Stimulated activated naive CD4-positive, alpha-beta T cell (primary cell): Measurements from ENCODE around the gene CCDC60.

ENCODE experiments used
- DNase-seq, 6 experiments: peaks; one replicate each; lab custom pipeline; 2025; lab: John Stamatoyannopoulos, UW

The CCDC60 gene

DNA sequence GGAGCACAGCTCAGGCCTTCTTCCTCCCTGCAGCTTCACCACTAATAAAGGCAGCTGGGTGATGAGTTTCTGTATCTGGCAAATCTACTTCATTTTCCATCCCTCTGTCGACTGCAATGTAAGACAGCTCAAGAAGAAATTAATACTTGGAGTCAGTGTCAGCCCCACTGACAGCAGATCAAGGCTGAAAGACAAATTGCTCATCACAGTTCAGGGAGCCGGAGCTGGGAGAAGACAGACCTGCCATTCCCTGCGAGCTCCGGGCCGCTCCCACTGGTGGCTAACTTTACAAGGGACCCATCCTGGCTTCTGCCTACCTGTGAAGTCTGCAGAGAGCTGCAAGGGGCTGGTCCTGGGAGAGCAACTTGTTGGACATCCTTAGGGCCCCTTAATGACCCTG lies 49.8 kb downstream of the CCDC60 start:
- no peak for DNase-seq

DNA sequence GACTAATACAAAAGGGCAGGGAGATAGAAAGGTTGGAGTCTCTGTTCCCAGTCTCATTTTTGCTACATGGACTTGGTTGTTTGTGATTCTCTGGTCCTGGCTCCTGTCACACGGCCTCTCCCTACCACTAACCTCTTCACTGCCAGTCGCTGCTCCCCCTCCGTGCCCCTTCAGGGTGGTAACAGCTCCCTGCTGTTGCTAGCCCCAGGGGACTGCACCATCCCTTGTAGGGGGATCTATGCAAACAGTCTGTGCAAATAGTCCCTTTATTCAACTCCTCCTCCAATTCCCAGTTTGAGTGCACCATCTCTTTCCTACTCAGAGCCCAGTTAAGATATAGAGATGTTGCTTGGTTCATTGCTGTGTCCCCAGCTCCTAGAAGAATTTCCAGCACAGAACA lies 51.1 kb downstream of the CCDC60 start:
- no peak for DNase-seq

- no peak for DNase-seq
Measured at GRCh38 chr12:119389687-119390086, 55.2 kb downstream of the CCDC60 start.

GRCh38 chr12:119391673-119392072 lies 57.1 kb downstream of the CCDC60 start:
- no peak for DNase-seq

GRCh38 chr12:119393677-119394076 lies 59.1 kb downstream of the CCDC60 start:
- no peak for DNase-seq

GRCh38 chr12:119397540-119397939 lies 63.0 kb downstream of the CCDC60 start:
- DNase-seq = no peak

GRCh38 chr12:119398190-119398589 lies 63.7 kb downstream of the CCDC60 start:
- no peak for DNase-seq

- DNase-seq = no peak
Measured at GRCh38 chr12:119399301-119399700, 64.8 kb downstream of the CCDC60 start.

DNA sequence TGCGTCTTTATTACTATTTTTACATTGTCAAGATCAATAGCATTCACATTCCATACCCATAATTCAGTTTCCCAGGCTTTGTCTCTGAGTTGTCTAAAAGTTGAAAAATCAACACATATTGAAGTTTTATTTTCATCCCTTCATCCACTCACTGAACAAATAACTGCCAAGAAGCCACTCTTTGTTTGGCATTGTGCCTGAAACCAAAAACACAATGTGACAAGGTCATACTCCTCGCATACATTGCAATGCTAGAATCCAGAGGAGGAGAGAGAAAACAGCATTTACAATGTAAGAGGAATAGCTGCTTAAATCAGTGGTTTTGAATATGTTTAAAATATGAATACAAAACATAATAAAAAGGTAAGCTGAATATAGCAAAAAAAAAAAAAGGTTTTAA lies 71.8 kb downstream of the CCDC60 start:
- no peak for DNase-seq

- DNase-seq = no peak
Measured at GRCh38 chr12:119406811-119407210, 72.3 kb downstream of the CCDC60 start.

GRCh38 chr12:119409043-119409442 lies 74.5 kb downstream of the CCDC60 start:
- no peak for DNase-seq

DNA sequence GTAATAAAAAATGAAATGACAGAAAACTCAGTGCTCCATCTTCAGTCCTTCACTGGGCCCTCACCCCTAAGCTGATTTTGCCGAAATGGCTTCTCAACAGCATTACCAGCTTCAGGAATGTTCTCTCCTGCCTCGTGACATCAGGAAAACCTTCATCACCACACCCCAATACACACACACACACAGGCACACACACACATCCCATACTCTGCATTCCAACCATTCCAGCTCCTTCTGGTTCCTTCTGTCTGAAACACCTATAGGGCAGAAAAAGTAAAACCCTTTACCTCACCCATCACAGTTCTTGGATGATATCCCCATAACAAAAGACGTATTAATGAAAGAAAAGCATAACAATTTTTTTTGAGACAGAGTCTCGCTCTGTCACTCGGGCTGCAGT lies 75.9 kb downstream of the CCDC60 start:
- DNase-seq = no peak

DNA sequence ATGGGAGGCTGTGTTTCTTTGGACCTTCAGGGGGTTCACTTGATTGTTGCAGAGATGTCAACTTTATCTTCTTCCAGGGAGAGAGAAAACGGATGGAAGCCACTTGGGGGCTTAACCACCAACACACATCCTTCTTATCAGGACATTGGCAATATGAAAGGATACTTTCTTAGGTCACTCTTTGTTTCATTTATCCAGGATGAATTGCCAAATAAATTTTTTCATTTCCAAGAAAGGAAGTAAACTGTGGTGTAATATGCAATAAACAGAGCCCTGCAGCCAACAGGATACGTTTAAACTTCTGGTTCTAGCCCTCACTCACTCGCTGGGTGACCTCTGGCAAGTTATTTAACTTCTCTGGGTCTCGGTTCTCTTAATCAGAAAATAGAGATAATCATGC lies 77.8 kb downstream of the CCDC60 start:
- no peak for DNase-seq

DNA sequence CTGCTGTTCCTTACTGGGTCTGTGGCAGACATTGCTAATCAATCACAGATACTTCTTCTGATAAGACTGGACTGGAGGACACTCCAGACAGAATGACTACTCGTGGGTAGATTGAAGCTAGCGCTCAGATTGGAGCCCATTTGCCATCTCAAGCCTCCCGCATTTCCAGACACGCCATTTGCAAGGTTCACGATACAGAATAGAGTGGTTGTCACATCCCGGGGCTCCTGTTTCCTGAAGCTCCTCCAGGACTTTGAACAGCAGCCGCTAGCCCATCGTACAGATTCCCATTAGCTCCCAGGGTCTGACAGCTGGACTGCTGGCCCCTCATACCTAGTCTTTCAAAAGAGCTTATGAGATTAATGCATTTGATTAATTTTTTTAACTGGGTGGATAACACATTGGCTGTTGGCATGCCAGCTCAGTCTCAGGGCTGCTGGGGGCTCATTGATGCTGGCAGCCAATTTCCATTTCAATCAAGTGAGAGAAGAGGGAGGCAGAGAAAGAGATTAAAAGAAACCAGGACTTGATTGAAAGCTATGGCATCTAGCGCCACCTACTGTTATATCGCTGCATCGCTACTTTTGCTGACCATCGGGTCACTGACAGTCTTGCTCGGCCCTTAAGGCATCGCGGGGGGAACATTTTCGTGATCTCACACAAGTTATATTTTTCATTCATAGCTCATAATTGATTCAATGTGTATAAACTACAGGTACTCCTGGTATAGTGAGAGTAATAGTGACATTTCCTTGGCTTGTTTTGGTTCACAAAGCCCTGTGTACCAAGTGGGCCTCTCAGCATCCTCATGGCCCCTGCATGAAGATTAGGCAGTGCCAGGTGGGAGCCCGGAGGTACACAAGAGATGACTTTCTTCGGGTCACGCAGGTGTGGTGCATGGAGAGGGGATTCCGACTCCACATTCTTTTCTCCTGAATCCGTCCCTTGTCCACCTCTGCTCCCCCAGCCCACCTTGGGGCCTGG lies 78.6 kb downstream of the CCDC60 start:
- no peak for DNase-seq

- no peak for DNase-seq
Measured at GRCh38 chr12:119415714-119416113, 81.2 kb downstream of the CCDC60 start.

GRCh38 chr12:119417440-119417839 lies 82.9 kb downstream of the CCDC60 start:
- DNase-seq = no peak

DNA sequence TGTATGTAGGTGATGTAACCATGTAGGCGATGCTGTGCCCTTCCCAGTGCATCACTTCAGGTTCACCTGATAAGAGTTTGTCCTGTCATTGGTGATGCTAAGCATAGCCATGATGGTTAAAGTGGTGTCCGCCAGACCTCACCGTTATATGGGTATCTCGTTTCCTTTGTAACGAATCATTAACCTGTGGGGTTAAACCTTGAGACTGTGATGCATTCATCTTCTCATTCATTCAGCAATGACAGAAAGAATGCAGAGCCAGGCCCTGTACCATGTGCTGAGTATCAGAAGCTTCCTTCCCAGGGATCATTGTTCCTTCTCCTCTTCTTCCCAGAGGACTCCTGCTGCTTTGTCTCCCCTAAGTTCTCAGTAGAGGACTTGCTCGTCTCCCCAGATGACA lies 84.9 kb downstream of the CCDC60 start:
- no peak for DNase-seq

DNA sequence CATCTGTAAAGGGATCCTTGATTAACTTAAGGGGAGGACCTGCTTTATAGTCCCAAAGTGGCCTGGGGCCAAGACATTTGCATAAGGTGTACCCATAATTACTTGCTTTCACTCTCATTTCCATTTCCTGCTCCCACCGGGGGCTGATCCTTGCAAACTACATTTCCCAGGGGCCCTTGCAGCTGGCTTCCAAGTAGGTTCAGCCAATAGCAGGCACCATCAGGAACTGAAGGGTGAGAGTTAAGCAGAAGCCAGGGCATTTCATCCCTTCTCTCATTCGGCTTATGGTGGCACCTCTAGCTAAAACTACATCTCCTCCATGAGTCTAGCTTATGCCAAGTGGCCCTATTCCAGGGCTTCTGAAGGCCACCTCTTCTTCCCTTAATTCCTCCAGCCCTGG lies 88.8 kb downstream of the CCDC60 start:
- no peak for DNase-seq

DNA sequence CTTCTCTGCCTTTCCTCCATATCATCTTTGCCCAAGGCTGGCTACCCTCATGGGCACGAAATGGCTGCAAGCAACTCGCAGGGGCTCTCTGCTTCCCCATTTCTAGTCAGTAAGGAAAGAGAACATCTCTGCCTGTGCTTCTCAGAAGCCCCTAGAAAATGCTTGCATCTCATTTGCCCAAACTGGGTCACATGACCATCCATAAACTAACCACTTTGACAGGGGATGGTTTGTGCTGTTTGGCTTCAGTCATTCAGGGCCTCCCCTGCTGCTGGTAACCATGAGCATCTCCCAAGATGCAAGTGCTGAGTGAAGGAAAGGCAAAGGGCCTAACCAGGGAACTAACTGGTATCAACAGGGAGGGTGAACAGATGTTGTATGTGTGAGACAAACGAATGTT lies 91.1 kb downstream of the CCDC60 start:
- no peak for DNase-seq

DNA sequence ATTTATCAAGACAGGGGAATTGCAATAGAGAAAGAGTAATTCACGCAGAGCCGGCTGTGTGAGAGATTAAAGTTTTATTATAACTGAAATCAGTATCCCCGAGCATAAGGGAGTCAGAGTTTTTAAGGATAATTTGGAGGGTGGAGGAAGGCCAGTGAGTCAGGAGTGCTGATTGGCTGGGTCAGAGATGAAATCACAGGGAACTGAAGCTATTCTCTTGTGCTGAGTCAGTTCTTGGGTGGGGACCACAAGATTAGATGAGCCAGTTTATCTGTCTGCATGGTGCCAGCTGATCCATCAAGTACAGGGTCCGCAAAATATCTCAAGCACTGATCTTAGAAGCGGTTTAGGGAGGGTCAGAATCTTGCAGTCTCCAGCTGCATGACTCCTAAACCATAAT lies 96.6 kb downstream of the CCDC60 start:
- no peak for DNase-seq

DNA sequence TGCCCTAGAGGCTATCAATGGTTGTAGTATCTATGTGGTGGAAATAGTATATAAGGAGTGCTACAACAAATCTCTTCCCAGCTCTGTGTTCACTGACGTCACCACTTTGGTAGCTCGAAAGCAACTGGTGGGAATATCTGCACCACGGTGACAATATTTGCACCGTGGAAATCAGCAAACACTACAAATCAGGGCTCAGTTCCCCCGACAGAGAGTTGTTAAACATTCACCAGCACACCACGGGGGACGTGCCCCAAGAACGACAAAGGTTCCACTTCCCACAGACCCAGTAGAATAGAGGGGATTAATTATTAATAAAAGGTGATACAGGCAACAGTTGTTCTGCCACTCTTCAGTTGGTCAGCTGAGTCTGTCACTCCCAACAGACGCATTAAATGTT lies 98.4 kb downstream of the CCDC60 start:
- DNase-seq = no peak

DNA sequence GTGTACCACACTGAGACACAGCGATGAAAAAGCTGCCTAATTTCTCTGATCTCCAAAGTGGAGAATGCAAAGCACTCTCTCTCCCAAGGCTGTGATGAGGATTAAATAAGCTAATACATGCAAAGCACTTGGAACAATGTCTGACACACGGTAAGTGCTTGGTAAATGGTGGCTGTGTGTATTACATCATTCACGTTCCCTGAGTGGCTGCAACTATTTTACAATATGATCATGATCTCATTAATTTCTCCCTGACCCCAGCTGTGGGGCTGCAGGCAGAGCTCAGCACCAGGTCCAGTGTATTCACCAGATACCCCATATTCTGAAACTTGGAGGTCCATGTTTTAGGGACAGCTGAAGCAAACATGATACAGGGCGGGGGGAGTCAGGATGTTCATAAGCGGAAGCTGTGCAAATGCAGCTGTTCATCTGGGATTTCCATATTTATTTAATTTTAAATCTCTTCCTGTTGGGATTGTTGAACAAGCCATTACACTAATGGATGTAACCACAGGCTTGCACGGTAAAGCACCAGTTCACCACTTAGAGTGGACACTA lies 106.4 kb downstream of the CCDC60 start:
- no peak for DNase-seq

DNA sequence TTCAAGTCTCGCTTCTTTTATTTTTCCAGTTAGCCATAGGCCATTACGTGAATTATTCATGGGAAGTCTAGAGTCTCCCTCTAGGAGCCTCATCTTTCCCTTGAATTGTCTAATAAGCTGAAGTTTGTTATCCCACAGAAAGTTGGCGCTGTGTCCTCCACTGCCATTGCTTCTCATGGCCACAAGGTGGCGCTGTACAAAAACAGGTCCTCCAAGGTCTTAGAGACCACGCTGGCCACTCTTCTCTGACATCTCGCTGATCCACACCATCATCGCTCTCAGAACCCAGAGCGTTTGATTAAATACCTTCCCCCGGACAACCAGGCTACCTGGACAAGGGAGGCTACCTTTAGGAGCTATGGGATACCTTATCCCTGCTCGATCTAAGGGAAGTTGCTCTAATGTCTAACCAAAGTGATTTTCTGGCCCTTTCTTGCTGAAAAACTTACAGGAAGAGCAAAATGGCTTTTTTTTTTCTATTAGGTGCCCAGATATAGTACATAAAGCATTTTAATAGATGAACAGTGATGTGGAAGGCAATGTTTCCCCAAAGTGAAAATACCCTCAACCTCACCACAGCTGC lies 110.0 kb downstream of the CCDC60 start:
- DNase-seq = peak in 2 of 6 experiments; percentile 1 to 10
